T-helper 1 cell treated with Interleukin-12 subunit alpha and Interleukin-12 subunit beta and Interleukin-4 antibody, amounts not matched to agents 30 ng/mL and 1 ng/mL, for 36 hours (primary cell): ENCODE measurements around the gene CCDC73. TPM values are rescaled to one million over a fixed set of nuclear protein-coding genes. Genes with fewer than 3 reads are reported as not detected.
"Not testable (repeated sequence)": the region's sequence is repeated elsewhere in the genome, so short reads cannot be mapped to it uniquely, and the experiment has no call there.

ENCODE experiments used
- intact Hi-C: fragments of 100-400 bp; cut with micrococcal nuclease; formaldehyde crosslinking; loops from one replicate; pipeline ENCODE4 v1.15.1; 2024
- total RNA-seq: library from RNA; stranded (reverse); gene quantifications from 2 replicates; pipeline ENCODE4 v1.2.3, GENCODE V29; 2022

The CCDC73 gene
- total RNA-seq = not detected in 2 replicates

DNA sequence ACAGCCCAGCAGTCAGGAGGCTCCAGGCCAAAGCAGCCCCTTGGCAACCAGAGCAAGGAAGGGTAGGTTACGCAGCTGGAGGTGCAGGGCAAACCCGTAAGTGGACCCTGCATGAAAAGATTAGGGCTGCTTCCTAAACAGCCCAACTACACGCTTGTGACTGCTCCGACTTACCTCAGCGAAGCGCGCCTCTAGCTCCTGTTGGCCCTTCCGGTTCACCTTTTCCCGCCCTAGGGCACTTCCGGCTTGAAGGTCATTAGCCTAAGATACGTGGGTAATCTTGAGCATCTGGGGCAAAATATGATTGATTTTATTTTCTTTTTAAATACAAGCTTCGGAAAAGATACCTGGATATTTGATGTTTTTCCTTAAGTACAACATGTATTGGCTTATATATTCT is at the start of gene CCDC73:
CCDC73 (minus strand) TSS at position 224 of the 400 bp plus-strand sequence. CDS start 34,419 bp downstream, outside the sequence.
- intact Hi-C loops = loop anchor here (5.0 kb wide), 1 partner anchor 362 kb away; no protein-coding TSS in a partner anchor

- intact Hi-C loops = no loop called here
These were observed 49.1 kb upstream of the CCDC73 start for GRCh38 chr11:32843544-32843943.

GRCh38 chr11:32840587-32840986 is 46.1 kb upstream of the CCDC73 start:
- intact Hi-C loops = no loop called here

GRCh38 chr11:32839308-32839707 is 44.8 kb upstream of the CCDC73 start:
- intact Hi-C loops = no loop called here

GRCh38 chr11:32838505-32839274 is 44.2 kb upstream of the CCDC73 start:
- intact Hi-C loops = no loop called here

GRCh38 chr11:32836946-32837345 is 42.5 kb upstream of the CCDC73 start:
- intact Hi-C loops = no loop called here

DNA sequence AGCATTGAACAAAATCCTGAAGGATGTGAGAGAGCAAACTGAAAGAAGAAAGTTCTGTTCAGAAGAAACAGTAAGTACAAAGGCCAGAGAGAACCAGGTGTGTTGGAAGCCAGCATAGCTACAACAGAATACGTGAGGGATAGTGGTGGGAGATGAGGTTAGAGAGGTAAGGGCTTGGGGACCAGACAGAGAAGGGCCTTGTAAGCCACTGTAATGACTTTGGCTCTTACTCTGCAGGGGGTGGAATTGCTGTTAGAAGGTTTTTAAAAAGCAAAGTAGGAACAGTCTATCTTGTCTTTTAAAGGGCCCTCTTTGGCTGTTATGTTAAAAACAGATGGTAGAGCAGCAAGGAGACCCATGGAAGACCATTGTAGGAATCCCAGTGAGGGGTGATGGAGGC is 39.5 kb upstream of the CCDC73 start:
- intact Hi-C loops = no loop called here

DNA sequence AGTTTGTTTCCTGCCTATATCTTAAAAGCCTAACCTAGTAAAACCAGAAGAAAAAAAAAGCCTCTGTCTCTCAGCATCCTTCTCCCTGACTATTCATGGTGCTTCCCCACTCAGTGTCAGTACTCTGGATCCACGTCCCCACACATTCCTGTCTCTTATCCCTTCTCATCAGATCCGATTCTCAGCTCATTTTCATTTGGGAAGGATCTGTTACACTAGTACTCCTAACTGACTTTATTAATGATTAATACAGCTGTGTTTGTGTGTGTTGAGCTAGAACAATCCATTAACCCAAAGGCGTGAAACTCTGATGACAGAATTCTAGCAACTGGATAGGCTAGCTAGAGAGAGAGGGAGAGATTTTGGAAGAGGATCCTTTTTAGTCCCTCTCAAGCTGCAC is 36.8 kb upstream of the CCDC73 start:
- intact Hi-C loops = no loop called here

GRCh38 chr11:32830796-32831195 is 36.3 kb upstream of the CCDC73 start:
- intact Hi-C loops = no loop called here

- intact Hi-C loops = no loop called here
These were observed 35.9 kb upstream of the CCDC73 start for GRCh38 chr11:32830413-32830738.

- intact Hi-C loops = loop anchor here (2.0 to 5.0 kb wide), 4 partner anchors 63 to 332 kb away; partner anchors contain the start of genes CSTF3, EIF3M and QSER1
These were observed 35.4 kb upstream of the CCDC73 start, which contains the start of gene PRRG4 for GRCh38 chr11:32829680-32830412. PRRG4 (plus strand) TSS chr11:32829927; CDS start chr11:32830530, 603 bp downstream.

GRCh38 chr11:32829157-32829679 is 34.8 kb upstream of the CCDC73 start:
- intact Hi-C loops = loop anchor here (2.0 to 5.0 kb wide), 4 partner anchors 64 to 333 kb away; partner anchors contain the start of genes CSTF3, EIF3M and QSER1

GRCh38 chr11:32827276-32827675 is 32.8 kb upstream of the CCDC73 start:
- intact Hi-C loops = loop anchor here (5.0 kb wide), 2 partner anchors 245 to 335 kb away; partner anchors contain the start of genes CSTF3 and EIF3M

DNA sequence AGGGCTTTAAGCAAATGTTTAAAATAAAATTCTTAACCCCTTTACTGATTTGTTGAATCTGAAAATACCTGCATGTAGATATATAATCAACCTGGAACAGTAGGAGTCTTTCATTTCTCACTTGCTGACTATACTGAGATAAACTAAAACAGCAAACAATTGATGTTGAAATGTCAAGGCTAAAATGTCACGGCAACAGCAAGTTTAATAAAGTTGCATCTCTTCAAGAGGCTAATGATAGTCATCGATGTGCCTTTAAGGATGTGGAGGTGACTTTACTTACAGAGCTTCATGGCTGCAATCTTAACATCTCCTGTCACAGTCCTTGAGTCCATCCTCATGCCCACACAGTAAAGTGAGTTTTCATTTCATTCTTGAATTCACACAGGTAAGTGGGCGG is 31.7 kb upstream of the CCDC73 start:
- intact Hi-C loops = loop anchor here (5.0 kb wide), 2 partner anchors 244 to 336 kb away; partner anchors contain the start of genes CSTF3 and EIF3M

GRCh38 chr11:32823617-32824016 is 29.2 kb upstream of the CCDC73 start:
- intact Hi-C loops = not testable (repeated sequence)

GRCh38 chr11:32821917-32822560 is 27.6 kb upstream of the CCDC73 start:
- intact Hi-C loops = no loop called here

DNA sequence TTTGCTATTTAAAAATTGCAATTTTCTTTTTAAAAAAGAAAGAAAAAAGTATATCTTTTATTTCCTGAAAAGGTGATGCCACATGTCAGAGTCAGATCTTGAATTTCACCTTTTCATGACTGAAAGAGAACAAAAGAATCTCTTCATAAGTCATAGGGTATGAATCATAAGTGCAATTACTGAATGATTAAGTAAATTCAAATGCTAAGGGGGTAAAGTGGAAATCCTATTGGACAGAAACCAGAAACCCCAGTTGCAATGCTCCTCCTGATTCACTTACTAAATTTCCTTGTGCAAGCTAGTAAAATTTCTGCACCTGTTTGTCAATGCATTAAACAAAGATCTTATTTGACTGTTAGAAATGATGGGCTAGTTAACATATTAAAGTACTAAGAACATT is 27.1 kb upstream of the CCDC73 start:
- intact Hi-C loops = no loop called here

- intact Hi-C loops = no loop called here
These were observed 26.0 kb upstream of the CCDC73 start for GRCh38 chr11:32820497-32820896.

GRCh38 chr11:32819187-32819586 is 24.7 kb upstream of the CCDC73 start:
- intact Hi-C loops = no loop called here

DNA sequence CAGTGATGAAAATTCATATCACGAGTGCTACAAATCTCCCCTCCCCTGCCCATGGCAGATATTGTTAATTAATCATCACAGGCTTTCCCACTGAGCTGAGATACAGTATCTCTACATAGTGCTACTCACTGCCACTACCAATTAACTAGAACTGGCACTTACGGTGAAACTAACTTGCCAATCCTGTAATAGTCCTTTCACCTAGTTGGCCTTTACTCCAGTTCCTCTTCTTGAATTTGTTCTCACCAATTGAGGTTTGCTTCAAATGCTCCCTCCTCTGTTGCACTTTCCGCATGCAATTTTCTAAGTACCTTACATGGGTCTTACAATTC is 23.4 kb upstream of the CCDC73 start:
- intact Hi-C loops = no loop called here

- intact Hi-C loops = no loop called here
These were observed 22.9 kb upstream of the CCDC73 start for GRCh38 chr11:32817181-32817851.
